D721Med (cell line): ENCODE results near the gene LRRC70.

Experiments
- DNase-seq: peaks from one replicate; pipeline ENCODE4 v3.0.0; 2011; ENCODE audit warnings: low spot score; ENCODE audit not compliant: insufficient read length
- FAIRE-seq: peaks from 2 replicates; lab custom pipeline; 2011; peaks lifted over from hg19 to GRCh38; lab: Jason Lieb, UNC
- TF ChIP-seq, protein P1 (sequence below): IDR thresholded peaks from 2 replicates; pipeline ENCODE4 v1.5.1; 2012; ENCODE audit warnings: mild to moderate bottlenecking, control low read depth; ENCODE audit not compliant: insufficient read depth; ENCODE audit errors: missing control alignments

The LRRC70 gene

GRCh38 chr5:62584391-62584790, 5.8 kb downstream of the LRRC70 start:
- no peak for FAIRE-seq
- DNase-seq: no peak
- TF ChIP-seq, protein P1, sequence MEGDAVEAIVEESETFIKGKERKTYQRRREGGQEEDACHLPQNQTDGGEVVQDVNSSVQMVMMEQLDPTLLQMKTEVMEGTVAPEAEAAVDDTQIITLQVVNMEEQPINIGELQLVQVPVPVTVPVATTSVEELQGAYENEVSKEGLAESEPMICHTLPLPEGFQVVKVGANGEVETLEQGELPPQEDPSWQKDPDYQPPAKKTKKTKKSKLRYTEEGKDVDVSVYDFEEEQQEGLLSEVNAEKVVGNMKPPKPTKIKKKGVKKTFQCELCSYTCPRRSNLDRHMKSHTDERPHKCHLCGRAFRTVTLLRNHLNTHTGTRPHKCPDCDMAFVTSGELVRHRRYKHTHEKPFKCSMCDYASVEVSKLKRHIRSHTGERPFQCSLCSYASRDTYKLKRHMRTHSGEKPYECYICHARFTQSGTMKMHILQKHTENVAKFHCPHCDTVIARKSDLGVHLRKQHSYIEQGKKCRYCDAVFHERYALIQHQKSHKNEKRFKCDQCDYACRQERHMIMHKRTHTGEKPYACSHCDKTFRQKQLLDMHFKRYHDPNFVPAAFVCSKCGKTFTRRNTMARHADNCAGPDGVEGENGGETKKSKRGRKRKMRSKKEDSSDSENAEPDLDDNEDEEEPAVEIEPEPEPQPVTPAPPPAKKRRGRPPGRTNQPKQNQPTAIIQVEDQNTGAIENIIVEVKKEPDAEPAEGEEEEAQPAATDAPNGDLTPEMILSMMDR: no peak

- FAIRE-seq (no peak), DNase-seq (no peak)
- TF ChIP-seq, protein P1: no peak
Measured at GRCh38 chr5:62585306-62585705, 6.7 kb downstream of the LRRC70 start.

DNA sequence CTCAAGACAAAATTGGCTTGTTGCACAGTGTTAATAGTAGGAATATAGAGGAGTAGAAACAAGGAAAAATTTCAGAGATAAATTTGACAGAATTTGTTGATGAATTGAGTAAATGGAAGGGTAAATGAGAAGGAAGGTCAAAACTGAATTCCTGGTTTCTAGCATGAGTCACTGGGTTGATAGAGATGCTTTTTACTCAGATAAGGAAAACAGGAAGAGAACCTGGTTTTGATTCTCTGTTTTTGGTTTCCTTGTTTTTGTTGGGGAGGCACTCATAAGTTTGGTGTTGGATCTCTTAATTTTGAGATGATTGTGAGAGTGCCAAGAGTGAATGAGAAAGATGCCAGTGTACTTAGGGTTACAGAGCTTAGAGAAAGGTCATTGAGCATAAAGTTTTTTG, 7.1 kb downstream of the LRRC70 start:
- no peak for FAIRE-seq
- DNase-seq: no peak
- TF ChIP-seq, protein P1: no peak

GRCh38 chr5:62587737-62588136, 9.1 kb downstream of the LRRC70 start:
- peak; percentile 21 for FAIRE-seq
- DNase-seq: no peak
- TF ChIP-seq, protein P1: no peak

DNA sequence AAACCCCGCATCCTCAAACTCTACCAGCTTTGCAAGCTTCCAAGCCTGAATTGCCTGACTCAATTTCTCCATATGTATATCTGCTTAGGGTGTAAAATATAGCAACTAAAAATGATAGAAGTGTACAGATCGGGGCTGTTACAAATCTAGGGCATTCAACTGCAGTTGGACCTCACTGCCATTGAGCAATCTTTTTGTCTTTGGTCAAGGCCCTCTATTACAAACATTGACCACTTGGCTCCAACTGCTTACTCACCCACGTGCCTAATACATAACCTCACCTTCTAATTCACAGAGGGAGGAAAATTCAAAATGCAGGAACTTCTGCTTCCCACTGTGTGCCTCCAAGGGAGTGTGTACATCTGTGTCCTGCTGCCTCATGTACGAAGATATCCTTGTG, 10.0 kb downstream of the LRRC70 start:
- DNase-seq (no peak), FAIRE-seq (no peak)
- TF ChIP-seq, protein P1: no peak

DNA sequence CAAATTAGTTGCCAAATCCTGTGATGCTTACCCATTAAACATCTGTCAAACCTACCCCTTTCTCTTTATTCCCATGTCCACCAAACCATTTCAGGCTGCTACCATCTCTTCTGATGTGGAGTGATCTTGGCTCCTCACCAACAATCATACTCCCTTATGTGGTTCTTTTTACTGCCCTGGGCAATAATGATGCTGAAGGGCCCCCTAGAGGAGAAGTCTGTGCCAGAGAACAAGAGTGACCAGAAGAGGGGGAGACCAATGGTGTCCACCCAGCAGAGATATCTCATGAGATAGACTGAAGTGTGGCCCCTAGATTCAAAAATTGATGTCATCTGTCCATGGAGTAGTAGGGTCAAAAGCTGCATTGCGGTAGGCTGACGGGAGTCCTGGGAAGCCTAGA, 10.9 kb downstream of the LRRC70 start:
- DNase-seq: no peak
- FAIRE-seq: no peak
- TF ChIP-seq, protein P1: no peak

- TF ChIP-seq, protein P1: no peak
- FAIRE-seq: no peak
- no peak for DNase-seq
Measured at GRCh38 chr5:62590387-62590786, 11.8 kb downstream of the LRRC70 start.
